SIG-M5 (cell line): ENCODE results near the gene PNPLA4.

Source experiments
- DNase-seq: peaks from one replicate; lab custom pipeline; 2025; lab: John Stamatoyannopoulos, UW

Gene PNPLA4

GRCh38 chrX:7872042-7872441 lies 55.2 kb downstream of the PNPLA4 start:
- DNase-seq: no peak

- DNase-seq: no peak
These were observed 75.0 kb downstream of the PNPLA4 start for GRCh38 chrX:7852166-7852565.
